Measurements from ENCODE around the gene CRACR2B. TPM values are rescaled to one million over a fixed set of nuclear protein-coding genes. Genes with fewer than 3 reads are reported as not detected.

CRACR2B gene
- total and polyA plus RNA-seq, 3 donors from 2014 or later, result 4.9 to 7.4 (median 6.5) TPM

DNA sequence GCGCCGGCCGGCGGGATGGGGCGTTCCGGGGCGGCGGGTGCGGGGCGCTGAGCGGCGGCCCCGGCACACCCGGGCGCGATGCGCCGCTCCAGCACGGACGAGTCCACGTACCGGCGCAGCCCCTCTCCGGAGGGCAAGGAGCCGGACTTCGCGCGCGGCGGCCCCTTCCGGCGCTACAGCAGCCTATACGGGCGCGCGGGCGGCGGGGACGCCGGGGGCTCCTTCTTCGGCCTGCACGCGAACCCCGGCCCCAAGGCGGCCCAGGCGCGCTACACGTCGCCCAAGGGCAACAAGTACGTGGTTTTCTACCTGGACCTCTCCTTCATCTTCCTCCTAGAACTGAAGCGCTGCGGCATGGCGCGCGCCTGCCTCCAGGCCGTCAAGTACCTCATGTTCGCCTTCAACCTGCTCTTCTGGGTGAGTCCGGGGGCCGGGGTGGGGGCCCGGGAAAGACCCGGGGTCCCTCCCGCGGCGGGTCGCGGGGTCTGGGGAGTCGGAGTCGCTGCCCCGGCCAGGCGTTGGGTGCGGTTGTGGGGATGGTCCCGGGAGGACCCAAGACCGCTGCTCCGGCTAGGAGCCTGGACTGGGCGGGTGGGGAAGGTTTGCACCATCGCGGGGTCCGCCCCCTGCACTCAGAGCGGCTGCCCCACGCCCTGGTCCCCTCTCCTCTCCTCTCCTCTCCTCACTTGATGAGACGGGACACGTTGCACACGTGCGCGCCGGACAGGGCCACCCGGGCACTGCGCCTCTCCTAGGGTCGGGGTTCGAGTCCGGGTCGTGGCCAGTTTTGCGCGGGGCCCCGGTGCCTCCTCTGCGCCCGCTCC, 22.4 kb downstream of the CRACR2B start:
- H3K9me3 ChIP-seq, result no peaks in the 10 kb centered on the region
- no peak for TF ChIP-seq POLR2A (IDR thresholded peaks at IDR 0.05)
- TF ChIP-seq, protein P1, sequence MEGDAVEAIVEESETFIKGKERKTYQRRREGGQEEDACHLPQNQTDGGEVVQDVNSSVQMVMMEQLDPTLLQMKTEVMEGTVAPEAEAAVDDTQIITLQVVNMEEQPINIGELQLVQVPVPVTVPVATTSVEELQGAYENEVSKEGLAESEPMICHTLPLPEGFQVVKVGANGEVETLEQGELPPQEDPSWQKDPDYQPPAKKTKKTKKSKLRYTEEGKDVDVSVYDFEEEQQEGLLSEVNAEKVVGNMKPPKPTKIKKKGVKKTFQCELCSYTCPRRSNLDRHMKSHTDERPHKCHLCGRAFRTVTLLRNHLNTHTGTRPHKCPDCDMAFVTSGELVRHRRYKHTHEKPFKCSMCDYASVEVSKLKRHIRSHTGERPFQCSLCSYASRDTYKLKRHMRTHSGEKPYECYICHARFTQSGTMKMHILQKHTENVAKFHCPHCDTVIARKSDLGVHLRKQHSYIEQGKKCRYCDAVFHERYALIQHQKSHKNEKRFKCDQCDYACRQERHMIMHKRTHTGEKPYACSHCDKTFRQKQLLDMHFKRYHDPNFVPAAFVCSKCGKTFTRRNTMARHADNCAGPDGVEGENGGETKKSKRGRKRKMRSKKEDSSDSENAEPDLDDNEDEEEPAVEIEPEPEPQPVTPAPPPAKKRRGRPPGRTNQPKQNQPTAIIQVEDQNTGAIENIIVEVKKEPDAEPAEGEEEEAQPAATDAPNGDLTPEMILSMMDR (IDR thresholded peaks at IDR 0.05), result no peak
- 6 to 11% methylated on average over 16 to 77 of the region's 97 CpGs for WGBS, 2 donors
- no peak for DNase-seq
- peak overlapping the region in 1 of 2 donors; percentile 36 for H3K27ac ChIP-seq
- H3K4me3 ChIP-seq, result peak overlapping the region; percentile 46 to 51
- no peaks in the 10 kb centered on the region for H3K36me3 ChIP-seq (ENCODE audit: low read depth, missing control alignments)
- intact Hi-C loops (cut with DNase I; ENCODE audit: low total_unique reads), result no loop called here
- no peaks in the 10 kb centered on the region for H3K27me3 ChIP-seq
- peaks cover 46% of the 10 kb centered on the region for H3K4me1 ChIP-seq

DNA sequence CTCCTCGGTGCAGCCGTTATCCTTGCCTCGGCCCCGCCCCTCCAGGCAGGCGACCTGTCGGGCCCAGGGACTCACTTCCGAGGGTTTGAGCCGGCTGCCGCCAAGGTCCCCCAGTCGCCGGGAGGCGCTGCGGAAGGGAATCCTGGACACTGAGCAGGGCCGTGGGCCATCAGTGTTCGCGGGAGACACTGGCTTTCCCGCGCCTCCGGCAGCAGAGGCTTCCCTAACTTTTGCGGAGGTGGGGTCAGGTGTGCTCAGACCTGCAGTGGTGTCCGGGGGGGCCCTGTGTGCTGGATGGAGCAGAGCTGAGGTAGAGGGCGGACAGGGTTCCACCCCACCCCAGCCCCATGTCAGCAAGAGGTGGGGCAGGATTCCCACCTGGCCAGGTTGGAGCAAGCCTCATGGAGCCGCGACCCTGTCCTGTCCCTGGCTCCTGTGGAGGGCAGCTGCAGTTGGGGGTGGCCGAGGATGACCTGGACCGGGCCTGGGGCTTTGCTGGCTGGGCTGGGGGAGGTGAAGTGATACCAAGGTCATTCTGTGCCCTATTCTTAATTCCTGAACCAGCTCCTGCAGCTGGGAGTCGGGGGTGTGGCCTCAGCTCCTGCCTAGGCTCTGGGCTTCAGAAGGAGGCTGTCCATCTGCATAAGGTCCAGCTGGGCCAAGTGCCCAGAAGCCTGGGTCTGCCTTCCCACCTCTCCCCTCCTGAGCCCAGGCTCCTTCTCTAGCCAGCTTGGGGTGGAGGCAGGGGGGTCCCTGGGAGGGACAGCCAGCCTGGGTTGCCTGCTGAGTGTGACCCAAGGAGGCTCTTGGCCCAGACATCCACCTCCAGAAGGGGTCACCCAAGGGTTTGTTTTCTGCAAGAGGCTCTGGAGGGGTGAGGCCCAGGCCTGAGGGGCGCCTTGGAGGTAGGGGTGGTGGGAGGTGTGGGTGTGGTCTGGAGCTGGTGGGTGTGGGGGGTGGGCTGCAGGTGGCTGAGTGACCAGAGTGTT, 23.4 kb downstream of the CRACR2B start:
- TF ChIP-seq POLR2A (IDR thresholded peaks at IDR 0.05), result no peak
- TF ChIP-seq, protein P1 (IDR thresholded peaks at IDR 0.05), result no peak
- Histone ChIP-seq H3K4me3 (peak overlapping the region in 1 of 2 donors; percentile 51), H3K36me3 (ENCODE audit: low read depth, missing control alignments) (no peaks in the 10 kb centered on the region), H3K4me1 (peaks cover 37% of the 10 kb centered on the region), H3K9me3 (no peaks in the 10 kb centered on the region), H3K27me3 (no peaks in the 10 kb centered on the region), H3K27ac (no peak overlapping the region)
- WGBS, 2 donors, result 44 to 47% methylated on average over 6 to 15 of the region's 28 CpGs
- intact Hi-C loops (cut with DNase I; ENCODE audit: low total_unique reads), result no loop called here
- no peak for DNase-seq

DNA sequence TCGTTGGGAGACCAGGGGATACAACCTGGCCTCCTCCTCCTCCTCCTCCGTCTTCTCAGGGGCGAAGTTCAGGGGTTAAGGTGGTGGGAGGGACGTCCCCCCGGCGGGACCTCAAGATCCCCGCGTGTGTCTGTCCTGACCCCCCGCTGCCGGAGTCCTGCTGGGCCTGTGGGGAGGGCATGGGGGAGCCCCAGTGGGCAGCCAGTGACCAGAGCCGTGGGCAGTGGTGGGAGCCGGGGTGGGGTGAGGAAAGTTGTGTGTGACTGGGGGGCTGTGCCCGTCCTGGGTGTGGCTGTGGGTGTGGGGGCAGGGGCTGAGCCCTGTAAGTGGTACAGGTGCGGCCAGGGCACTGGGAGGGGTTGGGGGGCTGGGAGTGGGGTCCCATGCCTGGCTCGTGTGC, 25.0 kb downstream of the CRACR2B start:
- intact Hi-C loops (cut with DNase I; ENCODE audit: low total_unique reads), result no loop called here
- 82 to 84% methylated on average over 6 to 15 of the region's 15 CpGs for WGBS, 2 donors
- DNase-seq, result no peak
- Histone ChIP-seq H3K27me3 (no peaks in the 10 kb centered on the region), H3K4me3 (no peak overlapping the region), H3K36me3 (ENCODE audit: low read depth, missing control alignments) (no peaks in the 10 kb centered on the region), H3K4me1 (peaks cover 31% of the 10 kb centered on the region), H3K27ac (no peak overlapping the region), H3K9me3 (no peaks in the 10 kb centered on the region)
- TF ChIP-seq, protein P1 (IDR thresholded peaks at IDR 0.05), result no peak
- TF ChIP-seq POLR2A (IDR thresholded peaks at IDR 0.05), result no peak

DNA sequence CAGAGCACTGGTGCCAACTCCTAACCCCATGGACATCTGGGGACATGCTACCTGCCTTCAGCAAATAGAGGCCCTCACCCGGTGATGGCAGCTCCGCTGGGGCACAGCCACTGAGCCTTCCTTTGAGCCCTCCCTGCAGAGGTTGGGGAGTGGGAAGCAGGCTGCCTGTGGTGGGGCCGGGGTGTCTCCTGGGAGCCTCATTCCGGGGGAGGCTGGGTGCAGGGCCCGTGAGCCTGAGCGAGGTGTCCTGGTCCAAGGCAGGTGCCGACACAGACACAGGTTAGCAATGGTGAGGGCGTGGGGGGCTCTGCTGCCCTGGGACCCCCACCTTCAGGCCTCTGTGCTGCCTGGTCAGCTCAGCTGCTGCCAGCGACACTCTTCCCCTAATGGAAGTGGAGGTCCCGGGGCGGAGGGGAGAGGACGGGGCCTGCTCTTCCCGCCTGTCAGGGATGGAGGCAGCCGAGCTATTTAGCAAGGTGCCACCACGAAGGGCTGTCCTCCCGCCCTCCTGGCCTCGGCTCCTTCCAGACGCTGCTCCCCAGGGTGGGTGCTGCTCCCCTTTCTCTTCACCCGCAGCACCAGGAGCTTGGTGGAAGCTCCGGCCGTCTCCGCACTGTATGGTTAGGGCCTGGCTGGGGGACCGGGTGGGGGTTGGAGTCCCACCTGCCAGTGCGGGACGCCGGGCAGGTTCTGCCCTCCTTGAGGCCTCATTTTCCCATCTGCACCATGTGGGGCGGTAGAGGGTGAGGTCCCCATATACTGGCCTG, 26.1 kb downstream of the CRACR2B start:
- Histone ChIP-seq H3K4me3 (no peak overlapping the region), H3K27me3 (no peaks in the 10 kb centered on the region), H3K36me3 (ENCODE audit: low read depth, missing control alignments) (no peaks in the 10 kb centered on the region), H3K4me1 (peaks cover 21% of the 10 kb centered on the region), H3K27ac (no peak overlapping the region), H3K9me3 (no peaks in the 10 kb centered on the region)
- TF ChIP-seq, protein P1 (IDR thresholded peaks at IDR 0.05), result no peak
- no peak for TF ChIP-seq POLR2A (IDR thresholded peaks at IDR 0.05)
- intact Hi-C loops (cut with DNase I; ENCODE audit: low total_unique reads), result no loop called here
- no peak for DNase-seq
- 91 to 100% methylated on average over 5 to 26 of the region's 27 CpGs for WGBS, 2 donors
